Subcutaneous adipose tissue (tissue), 4 donors: ENCODE data around the gene CRYBG2. TPM values are rescaled to one million over a fixed set of nuclear protein-coding genes. Genes with fewer than 3 reads are reported as not detected.

Experiments used
- total RNA-seq, 4 donors: library from RNA; depleted of rRNA; stranded (reverse); fragments of >200 nt; gene quantifications; one replicate each; pipeline ENCODE4 v1.1.0, GENCODE V29; 2016
- TF ChIP-seq, protein P1 (sequence below): fragments of 450-650 bp; IDR thresholded peaks from one replicate; pipeline ENCODE4 v1.5.1; 2016; ENCODE audit warnings: low read depth, mild to moderate bottlenecking, control low read depth, antibody characterized with exemption, moderate library complexity

CRYBG2 gene
- total RNA-seq, 4 donors from 2014 or later = not detected

DNA sequence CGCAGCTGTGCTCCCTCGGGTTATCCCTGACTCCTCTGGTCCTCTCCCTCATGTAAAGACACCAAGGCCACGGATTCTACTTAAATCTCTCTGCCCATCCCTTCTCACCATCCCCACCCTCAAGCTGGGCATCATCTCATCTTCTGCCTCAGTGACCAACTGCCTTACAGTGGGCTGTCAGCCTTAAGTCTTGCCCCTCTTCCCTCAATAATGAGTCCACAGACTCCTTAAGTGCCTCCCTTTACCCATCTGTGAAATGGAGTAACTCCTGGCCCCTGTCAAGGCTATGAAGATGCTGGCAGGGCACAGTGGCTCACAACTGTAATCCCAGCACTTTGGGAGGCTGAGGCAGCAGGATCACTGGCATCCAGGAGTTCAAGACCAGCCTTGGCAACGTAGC lies 62.0 kb downstream of the CRYBG2 start:
- TF ChIP-seq, protein P1, sequence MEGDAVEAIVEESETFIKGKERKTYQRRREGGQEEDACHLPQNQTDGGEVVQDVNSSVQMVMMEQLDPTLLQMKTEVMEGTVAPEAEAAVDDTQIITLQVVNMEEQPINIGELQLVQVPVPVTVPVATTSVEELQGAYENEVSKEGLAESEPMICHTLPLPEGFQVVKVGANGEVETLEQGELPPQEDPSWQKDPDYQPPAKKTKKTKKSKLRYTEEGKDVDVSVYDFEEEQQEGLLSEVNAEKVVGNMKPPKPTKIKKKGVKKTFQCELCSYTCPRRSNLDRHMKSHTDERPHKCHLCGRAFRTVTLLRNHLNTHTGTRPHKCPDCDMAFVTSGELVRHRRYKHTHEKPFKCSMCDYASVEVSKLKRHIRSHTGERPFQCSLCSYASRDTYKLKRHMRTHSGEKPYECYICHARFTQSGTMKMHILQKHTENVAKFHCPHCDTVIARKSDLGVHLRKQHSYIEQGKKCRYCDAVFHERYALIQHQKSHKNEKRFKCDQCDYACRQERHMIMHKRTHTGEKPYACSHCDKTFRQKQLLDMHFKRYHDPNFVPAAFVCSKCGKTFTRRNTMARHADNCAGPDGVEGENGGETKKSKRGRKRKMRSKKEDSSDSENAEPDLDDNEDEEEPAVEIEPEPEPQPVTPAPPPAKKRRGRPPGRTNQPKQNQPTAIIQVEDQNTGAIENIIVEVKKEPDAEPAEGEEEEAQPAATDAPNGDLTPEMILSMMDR = no peak

- TF ChIP-seq, protein P1 = no peak
Observed at GRCh38 chr1:26291433-26291832, 62.5 kb downstream of the CRYBG2 start.

GRCh38 chr1:26290882-26291261 lies 63.1 kb downstream of the CRYBG2 start:
- TF ChIP-seq, protein P1 = no peak

DNA sequence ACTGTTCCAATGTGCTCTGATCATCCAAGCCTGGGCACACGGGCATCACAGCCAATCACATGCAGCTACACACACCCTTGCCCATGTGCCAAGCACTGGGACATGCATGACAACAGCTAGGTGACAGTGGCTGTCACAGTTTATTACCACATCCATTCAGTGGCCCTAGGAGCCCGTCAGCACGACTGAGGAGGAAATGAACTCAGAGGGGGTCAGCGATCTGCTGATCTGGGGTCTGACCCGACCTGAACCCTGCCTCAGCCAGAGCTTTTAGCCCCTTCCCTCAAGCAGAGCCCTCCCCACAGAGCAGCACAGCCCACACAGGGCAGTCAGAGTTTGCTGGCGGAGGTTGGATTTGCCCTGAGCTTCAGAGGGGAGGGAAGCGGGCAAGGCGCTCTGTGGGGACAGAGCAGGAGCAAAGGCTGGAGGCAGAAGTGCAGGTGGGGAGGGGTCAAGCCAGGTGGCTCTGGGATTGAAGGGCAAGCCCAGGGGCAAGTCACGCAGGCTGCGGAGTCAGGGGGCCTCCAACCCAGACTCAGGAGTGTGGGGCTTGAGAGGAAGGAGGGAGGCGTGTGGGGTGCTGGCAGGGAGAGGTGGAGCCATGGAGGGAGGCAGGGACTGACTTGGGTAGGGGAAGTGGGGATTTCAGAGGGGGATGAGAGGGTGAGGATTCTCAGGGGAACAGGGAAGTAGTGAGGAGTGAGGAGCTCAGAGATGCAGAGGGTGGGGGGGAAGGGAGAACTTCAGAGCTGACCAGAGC lies 63.6 kb downstream of the CRYBG2 start:
- TF ChIP-seq, protein P1 = no peak

GRCh38 chr1:26289158-26290059 lies 64.5 kb downstream of the CRYBG2 start:
- TF ChIP-seq, protein P1 = no peak

DNA sequence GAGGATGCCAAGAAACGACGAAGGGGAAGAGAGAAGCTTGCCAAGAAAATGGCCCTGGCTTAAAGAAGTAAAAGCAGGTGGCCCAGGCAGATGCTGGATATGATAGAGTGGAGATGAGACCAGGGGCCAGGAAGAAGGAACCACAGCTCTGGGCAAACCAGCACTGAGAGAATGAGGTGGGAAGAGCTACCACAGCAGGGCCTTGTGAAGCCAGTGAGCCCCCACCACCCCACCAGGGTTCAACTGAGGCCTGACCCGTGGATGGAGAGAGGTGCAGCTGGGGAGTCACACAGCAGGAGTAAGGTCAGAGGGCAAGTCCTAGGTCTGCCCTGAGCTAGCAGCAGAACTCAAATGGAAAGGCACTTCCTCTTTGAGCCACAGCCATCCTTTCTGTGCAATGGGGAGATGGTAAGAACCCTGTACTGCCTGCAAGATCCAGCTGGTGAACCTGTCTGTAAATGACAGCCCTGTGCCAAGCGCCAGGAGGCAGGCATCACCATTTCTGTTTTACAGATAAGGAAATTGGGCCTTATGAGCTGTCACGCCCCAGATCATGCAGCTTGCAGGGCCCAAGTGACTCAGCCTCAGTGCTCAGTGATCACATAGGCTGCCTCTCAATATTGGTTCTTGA lies 65.5 kb downstream of the CRYBG2 start:
- TF ChIP-seq, protein P1 = no peak

DNA sequence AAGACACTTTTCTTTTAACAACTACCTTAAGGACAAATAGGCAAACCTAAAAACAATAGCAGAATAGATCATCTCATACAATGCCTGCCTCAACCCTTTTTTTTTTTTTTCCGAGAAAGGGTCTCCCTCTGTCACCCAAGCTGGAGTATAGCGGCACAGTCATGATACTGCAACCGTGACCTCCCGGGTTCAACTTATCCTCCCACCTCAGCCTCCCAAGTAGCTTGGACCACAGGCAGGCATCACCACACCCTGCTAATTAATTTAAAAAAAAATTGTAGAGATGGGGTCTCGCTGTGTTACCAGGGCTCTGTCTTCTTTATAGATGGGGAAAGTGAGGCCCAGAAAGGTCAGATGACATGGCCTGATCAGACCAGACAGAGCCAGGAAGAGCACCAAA lies 66.1 kb downstream of the CRYBG2 start:
- TF ChIP-seq, protein P1 = no peak
